A549 (cell line): ENCODE results near the gene PARD3B.

ENCODE experiments used
- BCL3 ChIP-seq: fragments of >200 bp; sonication (Bioruptor Twin); formaldehyde crosslinking; IDR thresholded peaks from 3 replicates; pipeline ENCODE4 v1.6.1; 2016
- CTCF ChIP-seq: fragments of >200 bp; sonication (Bioruptor Twin); formaldehyde crosslinking; IDR thresholded peaks from 3 replicates; pipeline ENCODE4 v1.5.1; 2016
- EP300 ChIP-seq, 2 experiments: fragments of >200 bp; sonication (Bioruptor Twin); formaldehyde crosslinking; IDR thresholded peaks; 2 replicates in 1 of 2; 3 replicates in 1 of 2; pipeline ENCODE4 v1.6.1; 2016 to 2017
- FOSB ChIP-seq: fragments of 250-450 bp; sonication (Bioruptor Pico); IDR thresholded peaks from 2 replicates; pipeline ENCODE4 v1.5.0; 2020; ENCODE audit warnings: mild to moderate bottlenecking, moderate library complexity
- FOXS1 ChIP-seq: fragments of 250-450 bp; sonication (Bioruptor Pico); IDR thresholded peaks from 2 replicates; pipeline ENCODE4 v1.5.0; 2020; ENCODE audit warnings: mild to moderate bottlenecking, moderate library complexity
- JUN ChIP-seq, 2 experiments: fragments of >200 bp; sonication (Bioruptor Twin); formaldehyde crosslinking; IDR thresholded peaks; 2 replicates in 1 of 2; 3 replicates in 1 of 2; pipeline ENCODE4 v1.6.1; 2016 to 2017
- KDM5A ChIP-seq: fragments of 200-600 bp; sonication (generic); IDR thresholded peaks from 2 replicates; pipeline ENCODE4 v1.6.1; 2016; ENCODE audit warnings: antibody characterized with exemption, mild to moderate bottlenecking
- NFE2L2 ChIP-seq: fragments of 150-350 bp; conservative IDR thresholded peaks from 2 replicates; pipeline ENCODE4 v1.6.1; 2014; ENCODE audit warnings: low read length
- POLR2A ChIP-seq: IDR thresholded peaks from 2 replicates; pipeline ENCODE4 v1.6.1; 2012; ENCODE audit warnings: mild to moderate bottlenecking, low read length
- POLR2AphosphoS2 ChIP-seq: conservative IDR thresholded peaks from 2 replicates; pipeline ENCODE4 v1.6.1; 2012; ENCODE audit warnings: low read length, improper control_type of control experiment, inconsistent platforms
- RFX5 ChIP-seq: fragments of 450-650 bp; IDR thresholded peaks from 2 replicates; pipeline ENCODE4 v1.7.1; 2014; ENCODE audit warnings: antibody characterized with exemption, mild to moderate bottlenecking, moderate library complexity
- RNF2 ChIP-seq: fragments of 200-600 bp; sonication (generic); IDR thresholded peaks from 2 replicates; pipeline ENCODE4 v1.6.1; 2016; ENCODE audit warnings: low read depth, mild to moderate bottlenecking, antibody characterized with exemption, moderate library complexity, borderline replicate concordance
- ZNF302 ChIP-seq: fragments of 250-450 bp; sonication (Bioruptor Pico); IDR thresholded peaks from 2 replicates; pipeline ENCODE4 v1.9.0; 2021; ENCODE audit warnings: inconsistent platforms, mild to moderate bottlenecking, moderate library complexity

- TF ChIP-seq FOXS1 = no peak
- no peak for TF ChIP-seq CTCF
- no peak for TF ChIP-seq KDM5A
- no peak for TF ChIP-seq ZNF302 (CRISPR knock-in tag)
- TF ChIP-seq RNF2 = no peak
- no peak for TF ChIP-seq NFE2L2
- no peak for TF ChIP-seq EP300 (IDR thresholded peaks at IDR 0.05)
- no peak for TF ChIP-seq RFX5
- TF ChIP-seq POLR2A = no peak
- no peak for TF ChIP-seq FOSB
- no peak for TF ChIP-seq JUN (IDR thresholded peaks at IDR 0.05)
- no peak for TF ChIP-seq POLR2AphosphoS2
- TF ChIP-seq BCL3 = no peak
These were observed 30.2 kb downstream of the PARD3B start for GRCh38 chr2:204575463-204575862.
